Measurements from ENCODE around the gene ADGRA3.
"Not testable (repeated sequence)": the region's sequence is repeated elsewhere in the genome, so short reads cannot be mapped to it uniquely, and the experiment has no call there.

ADGRA3 gene

DNA sequence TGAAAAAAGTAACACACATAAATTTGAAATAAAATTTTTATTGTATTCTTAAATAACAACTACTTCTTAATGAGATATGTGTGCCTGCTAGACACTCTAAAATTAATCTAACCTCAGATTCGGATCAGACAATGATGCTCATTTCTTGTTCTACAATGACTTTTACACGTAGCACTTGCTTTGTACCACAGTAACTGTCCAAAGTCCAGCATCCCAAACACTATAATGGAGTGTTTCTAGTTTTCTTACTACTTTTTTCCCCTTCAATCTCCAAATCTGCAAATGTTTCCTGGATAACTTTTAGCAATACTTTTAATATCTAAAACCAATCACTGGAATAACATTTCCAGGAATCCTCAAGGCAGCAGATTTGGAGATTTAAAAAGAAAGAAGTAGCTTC, 75.9 kb downstream of the ADGRA3 start:
- no peak for DNase-seq

DNA sequence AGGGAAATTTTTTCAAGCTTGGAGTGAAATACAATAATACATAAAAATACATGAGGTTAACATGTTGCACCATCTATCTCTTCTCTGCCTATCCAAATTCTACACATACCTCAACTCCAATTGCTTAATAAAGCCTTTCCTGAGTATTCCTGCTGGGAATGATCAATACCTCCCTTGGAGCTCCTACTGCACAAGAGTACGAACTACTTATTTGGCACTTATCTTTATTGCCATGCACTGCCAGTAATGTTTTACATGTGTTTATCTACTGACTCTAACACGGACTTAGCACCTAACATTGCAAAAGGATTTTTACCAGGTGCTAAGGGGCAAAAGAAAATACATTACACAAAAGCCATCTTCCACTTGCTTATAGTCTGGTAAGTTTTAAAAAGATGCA, 80.2 kb downstream of the ADGRA3 start:
- DNase-seq = no peak

DNA sequence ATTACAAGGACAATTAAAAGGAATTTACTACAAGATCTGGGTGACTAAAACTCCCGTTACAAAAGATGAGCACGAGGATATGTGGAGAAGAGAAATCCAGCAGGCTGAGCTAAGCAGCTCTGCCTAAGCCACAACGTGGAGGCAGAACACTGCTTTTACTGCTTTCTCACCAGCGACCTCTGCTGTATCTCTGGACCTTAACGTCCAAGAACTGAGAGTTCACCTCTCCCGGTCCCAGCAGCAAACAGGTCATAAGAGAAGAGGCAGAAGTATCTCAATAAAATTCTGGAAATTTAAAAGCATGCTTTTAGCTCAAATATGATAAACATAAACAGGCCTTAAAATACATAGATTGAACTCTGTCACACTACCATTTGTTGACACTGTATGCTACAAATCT, 81.0 kb downstream of the ADGRA3 start:
- no peak for DNase-seq

DNA sequence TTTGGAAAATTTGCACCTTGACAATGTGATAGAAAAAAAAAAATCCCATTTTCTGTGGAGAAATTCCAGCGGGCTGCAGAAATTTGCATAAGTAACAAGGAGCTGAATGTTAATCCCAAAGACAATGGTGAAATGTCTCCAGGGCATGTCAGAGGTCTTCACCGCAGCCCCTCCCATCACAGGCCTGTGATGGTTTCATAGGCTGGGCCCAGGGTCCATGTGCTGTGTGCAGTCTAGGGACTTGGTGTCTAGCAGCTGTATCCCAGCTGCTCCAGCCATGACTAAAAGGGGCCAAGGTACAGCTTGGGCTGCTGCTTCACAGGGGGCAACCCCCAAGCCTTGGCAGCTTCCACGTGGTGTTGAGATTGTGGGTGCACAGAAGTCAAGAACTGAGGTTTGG, 85.2 kb downstream of the ADGRA3 start:
- DNase-seq = no peak

DNA sequence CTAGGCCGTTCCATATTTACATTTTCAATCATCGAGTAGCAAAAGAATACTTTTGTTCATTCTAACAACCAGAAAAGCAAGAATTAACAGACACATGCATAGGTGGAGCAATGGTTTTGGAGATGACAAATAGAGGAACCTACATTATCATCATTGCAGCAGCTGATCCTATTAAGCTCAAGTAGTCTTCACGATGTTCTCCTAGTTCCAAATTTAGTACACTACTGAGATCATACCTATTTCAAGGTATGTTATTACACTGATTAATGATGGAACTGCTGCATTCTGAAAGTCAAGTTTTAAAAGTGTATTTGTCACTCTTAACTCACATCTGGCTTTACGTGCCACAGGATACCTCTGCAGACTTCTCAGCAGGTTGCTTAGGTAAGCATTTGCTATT, 87.4 kb downstream of the ADGRA3 start:
- DNase-seq = no peak

DNA sequence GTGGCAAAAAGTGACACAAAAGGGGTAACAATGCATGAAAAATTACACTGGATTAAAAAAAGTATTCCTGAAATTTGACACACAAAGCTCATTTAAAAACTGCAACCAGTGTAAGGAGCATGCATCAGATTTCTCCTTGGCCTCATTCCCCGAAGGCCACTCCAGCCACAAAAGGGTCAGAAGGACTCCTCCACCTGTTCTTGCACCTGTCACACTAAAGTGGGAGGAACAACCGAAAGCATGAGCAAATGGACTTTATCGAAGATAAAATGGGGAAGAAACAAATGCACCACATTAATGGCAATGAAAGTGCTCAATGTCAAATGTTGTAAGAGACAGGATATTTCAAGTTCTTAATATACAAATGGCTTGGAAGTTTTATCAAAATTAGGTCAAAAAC, 88.2 kb downstream of the ADGRA3 start:
- DNase-seq = no peak

DNA sequence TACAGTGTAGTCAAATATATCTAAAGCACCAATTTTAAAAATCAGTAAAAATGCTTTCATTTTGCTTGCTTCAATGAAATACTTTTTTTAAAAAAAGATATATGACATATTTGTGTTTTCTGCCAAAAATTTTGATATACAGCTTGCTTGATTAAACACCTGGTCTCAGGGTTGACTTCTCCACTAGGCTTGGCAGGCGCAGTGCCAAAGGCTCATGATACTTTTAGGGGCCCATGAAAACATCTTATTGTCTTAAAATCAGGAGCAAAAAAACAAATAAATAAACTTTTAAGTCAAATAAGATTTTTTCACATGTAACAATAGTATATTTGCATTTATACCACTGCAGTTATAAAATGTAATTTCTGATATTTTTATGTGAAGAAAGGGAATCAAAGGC, 95.6 kb downstream of the ADGRA3 start:
- DNase-seq = no peak

DNA sequence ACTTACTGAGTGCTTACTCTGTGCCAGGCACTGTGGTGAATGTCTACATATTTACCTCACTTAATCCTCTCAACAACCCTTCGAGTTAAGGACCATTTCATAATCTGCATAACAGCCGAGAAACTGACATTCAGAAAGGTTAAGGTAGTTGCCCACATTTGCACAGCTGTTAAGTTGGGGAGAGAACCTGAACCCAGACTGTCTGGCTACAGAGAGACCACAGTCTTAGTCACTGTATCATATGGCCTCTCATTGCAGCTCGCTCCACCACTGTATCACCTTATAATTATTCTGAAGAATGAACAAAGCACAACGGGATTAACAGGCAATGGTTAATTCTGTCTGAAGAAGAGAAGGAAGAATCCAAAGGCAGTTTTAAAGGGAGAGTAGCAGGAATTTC, 98.5 kb downstream of the ADGRA3 start:
- no peak for DNase-seq

DNA sequence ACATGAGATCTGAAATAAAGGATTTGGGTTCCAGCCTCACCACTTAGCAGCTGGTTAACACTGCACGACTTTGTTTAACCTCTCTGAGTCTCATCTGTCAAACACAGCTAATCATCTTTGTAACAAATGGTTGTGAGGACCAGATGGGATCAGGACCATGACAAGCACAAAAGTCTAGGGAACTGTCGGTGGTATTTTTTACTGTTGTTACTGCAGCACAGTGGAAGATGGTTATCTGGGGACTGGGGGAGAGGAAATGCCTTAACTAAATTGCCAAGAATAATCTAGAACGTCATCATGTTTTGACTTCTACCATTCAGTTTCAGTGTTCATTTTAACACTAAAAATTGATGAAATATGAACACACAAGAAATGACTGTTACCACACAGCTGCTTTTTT, 99.5 kb downstream of the ADGRA3 start:
- DNase-seq = no peak

DNA sequence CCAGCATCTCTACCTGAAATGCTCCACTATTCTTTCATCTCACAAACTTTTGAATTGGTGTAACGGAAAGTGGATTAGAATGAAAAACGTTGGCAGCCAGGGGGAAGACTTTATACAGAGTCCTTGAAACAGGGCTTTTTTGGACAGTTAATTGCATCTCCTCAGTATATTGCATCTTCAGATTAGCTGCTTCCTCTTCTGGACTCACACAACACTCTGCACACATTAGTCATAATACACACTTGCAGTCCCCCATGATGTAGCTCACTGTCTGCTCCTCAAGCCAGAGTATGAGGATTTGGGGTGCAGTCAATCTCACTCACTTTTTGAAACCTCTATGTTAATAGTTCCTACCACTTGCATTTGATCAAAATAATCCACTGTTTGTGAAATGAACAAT, 101.0 kb downstream of the ADGRA3 start:
- no peak for DNase-seq

DNA sequence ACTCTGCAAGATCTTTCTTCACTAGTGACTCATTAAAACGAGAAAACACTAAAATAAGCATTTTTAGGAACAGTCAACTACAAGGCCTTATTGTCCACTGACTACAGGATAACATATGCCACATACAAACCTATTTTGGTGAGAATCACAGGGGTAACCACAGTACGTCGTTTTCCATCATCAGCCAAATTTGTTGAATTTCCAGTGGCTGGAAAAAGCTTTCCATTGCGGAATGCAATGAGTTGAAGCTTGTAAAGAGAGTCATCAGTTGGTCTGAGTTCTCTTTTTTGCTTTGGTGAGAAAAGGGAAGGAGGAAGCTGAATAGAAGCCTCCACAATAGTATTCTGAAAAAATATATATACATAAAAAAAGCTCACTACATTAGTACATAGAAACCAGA, 102.4 kb downstream of the ADGRA3 start:
- DNase-seq = no peak

DNA sequence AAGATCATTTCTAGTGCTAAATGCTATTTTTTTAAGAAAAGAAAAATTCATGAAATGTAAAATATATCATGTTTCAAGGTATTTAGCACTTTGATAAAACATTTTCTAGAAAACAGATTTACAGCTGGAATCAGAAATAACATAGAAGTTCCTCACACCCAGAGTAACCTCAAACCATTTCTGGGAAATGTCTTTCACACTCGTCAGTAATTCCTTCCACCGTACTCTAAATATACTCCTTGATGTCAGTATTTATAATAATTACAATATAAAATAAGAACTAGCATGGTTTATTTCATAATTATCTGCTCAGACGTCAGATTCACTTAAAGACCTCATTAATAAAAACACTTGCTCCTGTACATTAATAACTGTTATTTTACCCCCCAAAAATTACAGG, 103.9 kb downstream of the ADGRA3 start:
- no peak for DNase-seq

DNA sequence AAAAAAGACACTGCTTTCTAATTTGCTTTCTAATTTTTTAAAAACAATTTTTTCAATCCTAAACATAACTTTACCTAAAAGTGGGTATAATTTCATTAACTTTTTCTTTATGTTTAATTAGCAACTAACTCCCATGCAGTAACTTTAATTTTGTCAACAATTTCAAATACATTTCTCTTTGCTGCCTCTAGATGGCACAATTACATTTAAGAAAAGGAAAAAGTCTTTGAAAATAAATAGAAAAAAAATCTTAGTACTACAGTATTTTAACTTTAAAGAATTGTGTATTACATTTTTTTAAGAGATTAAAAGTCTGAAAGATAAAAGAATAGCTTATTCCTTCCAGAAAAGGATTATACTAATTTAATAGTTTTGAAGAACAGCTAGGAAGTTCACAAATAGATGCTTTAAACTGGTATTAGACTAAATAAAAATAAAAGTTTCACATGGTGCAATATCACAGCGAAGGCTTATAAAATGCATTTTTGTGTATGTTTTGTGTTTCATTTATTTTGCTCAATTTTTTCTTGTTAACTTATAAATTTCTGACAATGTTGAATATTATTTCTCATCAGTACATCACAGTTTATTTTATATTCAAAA, 105.1 kb downstream of the ADGRA3 start:
- no peak for DNase-seq

DNA sequence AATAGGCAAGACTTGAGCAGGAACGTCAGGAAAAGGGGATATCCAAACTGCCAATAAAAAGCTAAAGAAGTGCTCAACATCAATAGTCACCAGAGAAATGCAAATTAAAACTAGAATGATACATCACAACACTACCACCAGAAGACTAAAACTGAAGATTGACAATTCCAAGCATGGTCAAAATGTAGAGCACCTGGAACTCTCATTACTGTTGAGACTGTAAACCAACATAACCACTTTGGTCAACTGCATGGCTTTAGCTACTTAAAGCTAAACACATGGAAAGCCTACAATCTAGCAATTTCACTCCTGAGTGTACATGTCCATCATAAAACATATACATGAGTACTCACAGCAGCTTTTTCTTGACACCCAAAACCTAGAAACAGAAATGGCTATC, 107.4 kb downstream of the ADGRA3 start:
- DNase-seq = no peak

DNA sequence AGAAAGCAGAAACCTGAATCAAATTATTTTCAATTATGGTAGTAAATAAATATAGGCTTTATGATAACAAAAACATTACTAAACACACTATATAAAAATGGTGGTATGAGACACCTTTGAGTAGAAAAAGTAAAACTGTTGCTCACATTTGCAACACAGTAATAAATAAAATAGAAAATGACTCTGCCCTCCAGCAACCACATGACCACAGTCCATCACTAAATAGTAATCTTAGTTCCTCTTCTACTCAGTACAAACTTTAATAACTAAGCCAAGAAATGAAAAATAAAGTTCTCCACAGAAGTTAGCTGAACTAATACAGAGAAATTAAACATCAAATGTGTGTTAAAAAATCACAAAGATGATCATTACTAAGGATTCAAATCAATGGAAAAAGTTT, 108.5 kb downstream of the ADGRA3 start:
- no peak for DNase-seq

DNA sequence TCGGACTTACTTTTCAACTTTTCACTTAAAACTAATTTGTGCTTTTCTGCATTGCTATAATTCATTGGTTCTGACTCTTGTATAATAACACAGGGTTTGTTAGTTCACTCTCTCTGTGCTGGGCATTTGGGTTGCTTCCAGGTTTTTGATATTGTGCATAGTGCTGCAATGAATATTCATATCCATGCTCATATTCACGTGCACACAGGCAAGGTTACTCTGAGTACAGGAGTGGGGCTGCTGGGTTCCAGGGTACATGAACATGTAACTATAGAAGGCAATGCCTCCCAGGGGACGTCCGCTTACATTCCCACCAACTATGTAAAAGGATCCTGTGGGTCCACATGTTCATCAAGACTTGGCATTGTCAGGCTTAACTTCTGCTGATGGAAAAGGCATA, 117.2 kb downstream of the ADGRA3 start:
- no peak for DNase-seq

DNA sequence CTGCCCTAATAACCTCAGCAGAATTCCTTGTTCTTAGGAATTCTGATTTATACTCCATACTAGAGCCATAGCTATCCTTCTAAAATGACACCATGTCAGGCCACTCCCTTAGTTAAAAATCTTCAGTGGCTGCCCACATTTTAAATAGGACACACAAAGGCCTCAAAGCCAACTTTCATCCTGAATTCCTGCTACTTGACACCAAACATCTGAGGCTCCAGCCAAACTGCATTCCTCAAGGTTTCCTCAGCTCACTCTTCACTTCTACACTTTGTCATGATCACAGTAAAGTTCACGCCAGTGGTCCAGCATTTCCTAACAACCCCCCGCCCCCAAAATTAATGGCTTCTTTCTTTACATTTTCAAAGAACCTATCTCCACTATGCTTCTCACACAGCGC, 124.3 kb downstream of the ADGRA3 start:
- DNase-seq = no peak

DNA sequence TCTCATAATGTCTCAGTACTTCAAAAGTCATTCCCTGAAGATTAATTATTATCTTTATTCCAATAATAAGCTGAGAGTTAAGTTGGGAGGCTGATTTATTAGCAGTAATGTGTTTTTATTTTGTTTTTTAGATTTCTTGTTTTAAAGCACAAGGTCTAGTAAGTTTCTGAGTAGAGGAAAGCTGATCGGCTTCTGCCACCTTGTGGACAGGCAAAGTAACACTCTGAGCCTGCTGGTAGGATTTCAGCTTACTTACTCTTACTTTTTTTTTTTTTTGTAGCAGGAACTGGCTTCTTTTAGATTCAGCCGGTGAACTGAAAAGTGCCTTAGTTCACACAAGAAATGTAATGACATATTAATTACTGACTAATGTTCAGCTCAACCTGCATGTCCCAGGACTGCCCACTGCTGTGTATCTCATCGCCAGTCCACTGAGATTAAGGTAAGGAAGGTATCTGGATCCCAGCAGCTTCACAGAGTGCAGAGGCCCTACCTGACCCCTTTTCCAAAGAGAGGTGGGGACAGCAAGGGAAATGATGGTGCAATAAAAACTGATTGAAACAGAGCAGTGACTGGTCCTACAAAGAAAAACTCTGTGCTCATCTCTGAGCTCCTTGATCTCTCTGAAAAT, 126.5 kb downstream of the ADGRA3 start:
- no peak for DNase-seq

DNA sequence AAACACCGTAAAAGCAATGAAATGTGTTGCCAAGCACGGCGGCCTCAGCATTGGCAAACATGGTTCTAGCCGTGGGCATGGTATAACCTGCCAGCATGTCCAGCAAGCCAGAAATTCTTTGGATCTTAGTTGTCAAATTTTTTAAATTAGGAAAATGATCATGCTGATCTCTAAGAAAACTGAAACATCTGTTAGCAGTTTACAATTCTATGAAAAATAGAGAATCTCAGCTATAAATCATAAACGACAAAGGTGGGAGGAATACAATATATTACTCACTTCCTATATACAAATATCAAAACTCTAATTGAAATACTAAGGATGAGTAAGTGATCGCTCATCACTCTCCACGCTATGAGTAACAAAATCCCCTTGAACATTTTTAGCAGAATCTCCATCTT, 130.3 kb downstream of the ADGRA3 start:
- no peak for DNase-seq

DNA sequence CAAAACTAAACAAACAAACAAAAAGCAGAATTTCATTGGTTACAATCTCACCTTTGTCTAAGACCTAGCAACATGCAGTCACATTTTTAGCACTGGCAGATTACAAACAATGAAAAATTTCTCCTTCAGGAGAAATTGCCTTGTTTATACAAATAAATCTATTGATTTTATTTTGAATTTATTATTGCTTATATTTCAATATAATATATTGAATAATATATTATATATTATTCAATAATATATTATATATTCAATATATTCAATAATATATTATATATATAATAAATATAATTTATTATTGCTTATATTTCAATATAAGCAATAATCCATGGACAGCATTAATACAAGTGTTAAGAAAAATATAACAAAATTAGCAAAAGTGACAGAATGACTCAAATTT, 131.7 kb downstream of the ADGRA3 start:
- DNase-seq = no peak

DNA sequence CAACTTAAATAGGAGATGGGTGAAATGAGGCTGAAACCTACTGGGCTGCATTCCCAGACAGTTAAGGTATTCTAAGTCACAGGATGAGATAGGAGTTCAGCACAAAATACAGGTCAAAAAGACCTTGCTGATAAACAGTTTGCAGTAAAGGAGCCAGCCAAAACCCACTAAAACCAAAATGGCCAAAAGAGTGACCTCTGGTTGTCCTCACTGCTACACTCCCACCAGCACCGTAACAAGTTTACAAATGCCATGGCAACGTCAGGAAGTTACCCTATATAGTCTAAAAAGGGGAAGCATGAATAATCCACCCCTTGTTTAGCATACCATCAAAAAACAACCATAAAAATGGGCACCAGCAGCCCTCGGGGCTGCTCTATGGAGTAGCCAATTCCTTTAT, 133.7 kb downstream of the ADGRA3 start:
- DNase-seq = not testable (repeated sequence)

DNA sequence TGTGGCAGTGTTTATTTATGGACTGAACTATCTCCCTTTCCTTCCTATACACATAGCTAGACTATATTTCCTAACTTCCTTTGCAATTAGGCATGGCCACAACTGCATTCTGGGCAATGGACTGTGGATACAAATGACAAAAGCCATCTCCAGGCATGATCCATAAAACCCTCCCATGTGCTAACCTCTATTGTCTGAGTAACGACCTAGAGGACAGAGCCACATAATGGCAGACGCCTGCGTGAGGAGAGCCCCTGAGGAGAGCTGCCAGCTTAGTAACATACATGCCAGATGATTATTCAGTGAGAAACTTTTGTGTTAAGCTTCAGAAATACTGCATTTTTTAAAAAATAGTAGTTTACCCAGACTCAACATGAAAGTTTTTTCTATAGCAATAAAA, 142.9 kb downstream of the ADGRA3 start:
- no peak for DNase-seq

DNA sequence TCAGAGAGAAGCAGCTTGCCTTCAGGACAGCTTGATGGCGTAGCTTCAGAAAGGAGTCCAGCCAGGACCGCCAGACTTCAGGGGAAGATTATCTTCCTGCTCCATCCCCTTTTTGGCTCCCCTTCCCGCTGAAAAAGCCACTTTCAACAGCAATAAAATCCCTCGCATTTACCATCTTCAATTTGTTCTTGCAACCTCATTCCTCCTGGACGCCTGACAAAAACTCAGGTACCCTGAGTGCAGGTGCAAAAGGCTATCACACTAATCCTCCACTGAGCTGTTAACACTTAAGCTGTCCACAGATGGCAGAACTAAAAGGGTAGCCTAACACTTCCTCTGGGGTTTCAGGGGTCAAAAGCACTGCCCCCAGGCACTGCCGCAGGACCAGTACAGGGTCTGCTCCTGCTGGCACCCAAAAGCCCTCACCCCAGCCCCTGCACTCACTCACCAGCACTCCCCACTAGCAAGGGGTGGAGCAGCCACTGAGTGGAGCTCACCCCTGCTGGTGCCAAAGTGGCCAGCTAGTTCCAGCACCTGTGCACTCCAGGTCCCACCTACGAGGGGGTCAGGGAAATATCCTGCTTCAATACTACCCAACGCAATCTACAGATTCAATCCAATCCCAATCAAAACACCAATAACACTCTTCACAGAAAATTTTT, 145.8 kb downstream of the ADGRA3 start:
- DNase-seq = no peak

DNA sequence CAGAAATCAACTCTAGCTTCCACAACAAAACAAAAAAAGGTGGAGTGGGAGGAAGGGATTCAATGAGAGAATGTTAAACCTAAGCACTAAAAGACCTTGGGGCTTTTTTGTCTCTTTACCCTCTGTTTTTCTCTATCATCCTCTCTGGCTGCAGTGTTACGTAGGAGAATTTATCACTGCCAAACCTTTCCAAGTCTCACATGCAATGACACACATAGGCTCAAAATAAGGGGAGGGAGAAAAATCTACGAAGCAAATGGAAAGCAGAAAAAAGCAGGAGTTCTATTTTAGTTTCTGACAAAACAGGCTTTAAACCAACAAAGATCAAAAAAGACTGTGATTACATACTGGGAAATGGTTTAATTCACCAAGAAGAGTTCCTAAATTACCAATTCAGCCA, 152.1 kb downstream of the ADGRA3 start:
- no peak for DNase-seq

DNA sequence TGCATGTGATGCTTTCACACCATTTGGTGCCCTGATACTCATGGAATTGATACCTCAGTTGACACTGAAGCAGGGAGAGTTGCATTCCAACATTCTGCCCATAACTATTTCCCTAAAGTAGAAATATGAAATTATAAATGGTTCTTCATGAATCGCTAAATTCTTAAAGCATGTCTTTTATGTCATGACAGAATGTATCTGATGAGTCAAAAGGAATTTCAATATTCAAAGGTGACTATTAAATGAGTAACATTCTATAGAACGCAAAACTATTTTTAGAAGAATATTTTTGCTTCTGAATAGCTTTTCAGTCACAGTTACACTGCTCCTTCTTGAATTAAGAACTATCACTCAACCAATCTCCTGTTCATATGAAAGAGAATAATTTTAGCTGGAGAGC, 152.8 kb downstream of the ADGRA3 start:
- no peak for DNase-seq

Data from activated CD4-positive, alpha-beta T cell treated with anti-CD3 and anti-CD28 coated beads for 1 hour (primary cell).